ENCODE results near the gene SCO1. TPM values are rescaled to one million over a fixed set of nuclear protein-coding genes. Genes with fewer than 3 reads are reported as not detected.

Gene SCO1
- total and polyA plus RNA-seq, 5 donors from 2014 or later: 14.7 to 17.5 (median 16.0) TPM

DNA sequence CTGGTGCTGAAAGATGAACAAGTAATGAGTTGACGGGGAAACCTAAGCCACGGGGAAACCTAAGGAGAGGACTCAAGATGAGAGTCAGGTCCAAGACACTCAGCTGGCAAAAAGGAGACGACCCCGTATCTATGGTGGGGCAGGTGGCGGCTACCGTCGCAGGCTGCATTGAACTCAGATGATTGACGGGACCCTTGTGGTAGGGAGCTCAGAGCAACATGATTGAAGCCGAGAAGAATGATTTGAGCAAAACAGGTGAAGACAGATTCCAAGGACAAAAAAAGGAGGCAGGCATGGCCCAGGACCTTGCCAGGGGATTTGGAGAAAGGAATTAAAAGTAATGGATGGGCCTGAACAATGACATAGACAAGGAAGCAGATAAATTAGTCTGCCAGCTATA is 32.8 kb downstream of the SCO1 start:
- Histone ChIP-seq H3K27me3 (ENCODE audit: control insufficient read depth, insufficient read depth, low read length) (no peaks in the 10 kb centered on the region), H3K9me3 (ENCODE audit: control insufficient read depth in 2 of 2, low read length in 2 of 2) (no peaks in the 10 kb centered on the region), H3K36me3 (ENCODE audit: control insufficient read depth, insufficient read depth, low read length) (no peaks in the 10 kb centered on the region), H3K4me1 (ENCODE audit: control insufficient read depth, insufficient read depth, low read length, poor library complexity, severe bottlenecking) (no peaks in the 10 kb centered on the region), H3K27ac (ENCODE audit: insufficient read depth, low read length, poor library complexity, severe bottlenecking) (no peak overlapping the region), H3K4me3 (ENCODE audit: low read depth, low read length) (no peak overlapping the region)
- ATAC-seq (ENCODE audit: low read depth in 2 of 2) (no peak), DNase-seq (no peak)
- Mint-ChIP-seq H3K4me1 (peaks cover 0 to 5% (median 1%) of the 10 kb centered on the region in 4 donors), H3K9me3 (peaks cover 0 to 2% (median 0%) of the 10 kb centered on the region in 7 donors), H3K27ac (no peak overlapping the region), H3K4me3 (no peak overlapping the region), H3K36me3 (peaks cover 26% of the 10 kb centered on the region), H3K27me3 (peaks cover 5% of the 10 kb centered on the region)

DNA sequence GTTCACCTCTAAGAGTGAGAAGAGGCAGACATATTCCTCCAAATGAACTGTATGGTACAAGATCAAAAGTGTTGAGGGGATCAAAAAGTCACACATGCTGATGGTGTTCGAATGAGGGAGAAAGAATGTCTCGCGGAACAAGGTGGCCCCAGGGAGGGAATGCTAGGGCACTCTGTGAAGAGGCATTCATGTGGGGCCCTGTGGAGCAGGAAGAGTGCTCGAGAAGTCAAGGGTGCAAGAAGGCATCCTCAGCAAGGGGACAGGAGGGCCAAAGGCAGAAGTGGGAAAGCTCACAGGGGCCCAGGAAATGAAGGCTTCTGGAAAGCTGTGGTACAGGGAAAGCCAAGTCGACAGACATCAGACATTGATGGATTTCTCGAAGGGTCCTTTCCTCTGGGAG is 34.1 kb downstream of the SCO1 start:
- Mint-ChIP-seq H3K36me3 (peaks cover 31% of the 10 kb centered on the region), H3K27me3 (peaks cover 5% of the 10 kb centered on the region), H3K4me1 (peaks cover 0 to 5% (median 1%) of the 10 kb centered on the region in 4 donors), H3K9me3 (peaks cover 0 to 2% (median 0%) of the 10 kb centered on the region in 7 donors), H3K4me3 (no peak overlapping the region), H3K27ac (no peak overlapping the region)
- Histone ChIP-seq H3K4me1 (ENCODE audit: control insufficient read depth, insufficient read depth, low read length, poor library complexity, severe bottlenecking) (no peaks in the 10 kb centered on the region), H3K9me3 (ENCODE audit: control insufficient read depth in 2 of 2, low read length in 2 of 2) (no peaks in the 10 kb centered on the region), H3K27ac (ENCODE audit: insufficient read depth, low read length, poor library complexity, severe bottlenecking) (no peak overlapping the region), H3K36me3 (ENCODE audit: control insufficient read depth, insufficient read depth, low read length) (no peaks in the 10 kb centered on the region), H3K27me3 (ENCODE audit: control insufficient read depth, insufficient read depth, low read length) (no peaks in the 10 kb centered on the region), H3K4me3 (ENCODE audit: low read depth, low read length) (no peak overlapping the region)
- DNase-seq (no peak), ATAC-seq (ENCODE audit: low read depth in 2 of 2) (no peak)

DNA sequence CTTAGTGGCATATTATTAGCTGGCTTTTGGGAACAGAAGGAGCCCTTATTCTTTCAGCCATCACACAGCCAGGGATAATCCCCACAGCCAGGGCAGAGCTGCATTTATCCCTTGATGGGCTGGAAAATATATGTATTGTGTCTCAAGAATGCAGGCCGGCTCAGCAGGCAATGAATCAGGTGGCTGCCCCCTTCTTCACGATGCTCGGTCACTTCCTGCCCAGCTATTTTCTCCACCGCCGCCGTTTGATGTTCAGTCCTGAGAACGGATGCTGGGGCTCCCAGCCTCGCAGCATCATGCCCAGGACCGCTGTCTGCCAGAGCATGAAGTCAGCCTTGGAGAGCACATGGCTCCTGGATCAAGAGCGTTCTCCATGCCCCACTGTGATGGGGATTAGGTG is 35.9 kb downstream of the SCO1 start:
- DNase-seq: no peak
- no peak for ATAC-seq (ENCODE audit: low read depth in 2 of 2)
- peaks cover 0 to 2% (median 0%) of the 10 kb centered on the region in 7 donors for H3K9me3 Mint-ChIP-seq
- H3K36me3 Mint-ChIP-seq: peaks cover 31% of the 10 kb centered on the region
- no peak overlapping the region for H3K27ac Mint-ChIP-seq
- no peak overlapping the region for H3K27ac ChIP-seq (ENCODE audit: insufficient read depth, low read length, poor library complexity, severe bottlenecking)
- no peaks in the 10 kb centered on the region for H3K9me3 ChIP-seq (ENCODE audit: control insufficient read depth in 2 of 2, low read length in 2 of 2)
- H3K27me3 Mint-ChIP-seq: peaks cover 5% of the 10 kb centered on the region
- peaks cover 0 to 5% (median 1%) of the 10 kb centered on the region in 4 donors for H3K4me1 Mint-ChIP-seq
- no peaks in the 10 kb centered on the region for H3K36me3 ChIP-seq (ENCODE audit: control insufficient read depth, insufficient read depth, low read length)
- H3K4me1 ChIP-seq (ENCODE audit: control insufficient read depth, insufficient read depth, low read length, poor library complexity, severe bottlenecking): no peaks in the 10 kb centered on the region
- H3K27me3 ChIP-seq (ENCODE audit: control insufficient read depth, insufficient read depth, low read length): no peaks in the 10 kb centered on the region
- no peak overlapping the region for H3K4me3 Mint-ChIP-seq
- no peak overlapping the region for H3K4me3 ChIP-seq (ENCODE audit: low read depth, low read length)

DNA sequence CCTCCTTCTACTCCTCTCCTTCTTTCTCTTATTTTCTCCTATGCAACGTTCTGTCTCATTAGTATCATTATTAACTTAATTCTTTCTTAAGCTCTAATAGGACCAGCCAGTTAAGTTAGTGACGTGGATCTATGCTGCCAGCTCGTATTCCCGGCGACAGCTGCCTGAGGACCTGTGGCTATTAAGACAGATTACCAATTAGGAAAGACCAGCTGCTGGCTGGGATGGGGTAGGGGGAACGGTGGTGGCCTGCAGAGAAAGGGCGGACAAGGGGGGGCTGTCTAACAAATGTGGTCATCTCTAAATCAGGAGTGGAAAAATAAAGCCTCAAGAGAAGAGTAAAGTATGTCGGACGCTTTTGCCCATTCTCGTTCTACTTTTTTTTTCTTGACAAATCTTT is 39.5 kb downstream of the SCO1 start:
- no peak overlapping the region for H3K4me3 ChIP-seq (ENCODE audit: low read depth, low read length)
- no peak overlapping the region for H3K27ac ChIP-seq (ENCODE audit: insufficient read depth, low read length, poor library complexity, severe bottlenecking)
- Mint-ChIP-seq H3K4me3 (no peak overlapping the region), H3K27ac (no peak overlapping the region), H3K9me3 (peaks cover 0 to 2% (median 0%) of the 10 kb centered on the region in 7 donors), H3K4me1 (peaks cover 0 to 6% (median 0%) of the 10 kb centered on the region in 4 donors), H3K36me3 (peaks cover 16% of the 10 kb centered on the region), H3K27me3 (no peaks in the 10 kb centered on the region)
- DNase-seq (no peak), ATAC-seq (ENCODE audit: low read depth in 2 of 2) (no peak)
- H3K4me1 ChIP-seq (ENCODE audit: control insufficient read depth, insufficient read depth, low read length, poor library complexity, severe bottlenecking): no peaks in the 10 kb centered on the region
- H3K27me3 ChIP-seq (ENCODE audit: control insufficient read depth, insufficient read depth, low read length): no peaks in the 10 kb centered on the region
- H3K36me3 ChIP-seq (ENCODE audit: control insufficient read depth, insufficient read depth, low read length): no peaks in the 10 kb centered on the region
- no peaks in the 10 kb centered on the region for H3K9me3 ChIP-seq (ENCODE audit: control insufficient read depth in 2 of 2, low read length in 2 of 2)

DNA sequence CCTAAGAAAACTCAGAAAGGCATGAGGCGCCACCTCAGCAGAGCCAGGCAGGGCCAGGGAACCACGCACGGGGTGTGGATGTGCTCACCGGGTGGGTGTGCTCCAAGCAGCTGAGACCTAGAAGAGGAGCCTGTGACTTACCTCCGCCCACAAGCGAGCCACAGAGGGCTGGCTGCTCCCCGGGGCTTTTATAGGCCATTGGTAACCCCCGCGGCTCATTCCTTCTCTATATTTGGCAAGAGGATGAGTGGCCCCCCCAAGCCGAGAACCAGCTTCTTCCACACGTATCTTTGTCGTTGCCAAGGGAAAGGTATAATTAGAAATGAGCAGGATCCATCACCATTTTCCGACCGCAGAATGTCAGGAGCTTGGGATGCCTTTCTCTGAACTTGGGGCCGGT is 40.2 kb downstream of the SCO1 start, which contains the start of gene MYH3:
Gene MYH3 (minus strand): TSS at position 162 of the 400 bp plus-strand sequence. CDS start 2,245 bp downstream, outside the sequence.
- no peak for DNase-seq
- Histone ChIP-seq H3K4me1 (ENCODE audit: control insufficient read depth, insufficient read depth, low read length, poor library complexity, severe bottlenecking) (no peaks in the 10 kb centered on the region), H3K9me3 (ENCODE audit: control insufficient read depth in 2 of 2, low read length in 2 of 2) (no peaks in the 10 kb centered on the region), H3K36me3 (ENCODE audit: control insufficient read depth, insufficient read depth, low read length) (no peaks in the 10 kb centered on the region), H3K4me3 (ENCODE audit: low read depth, low read length) (no peak within 1 kb of the TSS), H3K27ac (ENCODE audit: insufficient read depth, low read length, poor library complexity, severe bottlenecking) (no peak within 1 kb of the TSS), H3K27me3 (ENCODE audit: control insufficient read depth, insufficient read depth, low read length) (no peaks in the 10 kb centered on the region)
- no peak within 1 kb of the TSS for H3K4me3 Mint-ChIP-seq
- no peaks in the 10 kb centered on the region for H3K27me3 Mint-ChIP-seq
- ATAC-seq (ENCODE audit: low read depth in 2 of 2): no peak
- H3K4me1 Mint-ChIP-seq: peaks cover 0 to 8% (median 0%) of the 10 kb centered on the region in 4 donors
- H3K27ac Mint-ChIP-seq: no peak within 1 kb of the TSS
- peaks cover 16% of the 10 kb centered on the region for H3K36me3 Mint-ChIP-seq
- peaks cover 0 to 2% (median 0%) of the 10 kb centered on the region in 7 donors for H3K9me3 Mint-ChIP-seq

DNA sequence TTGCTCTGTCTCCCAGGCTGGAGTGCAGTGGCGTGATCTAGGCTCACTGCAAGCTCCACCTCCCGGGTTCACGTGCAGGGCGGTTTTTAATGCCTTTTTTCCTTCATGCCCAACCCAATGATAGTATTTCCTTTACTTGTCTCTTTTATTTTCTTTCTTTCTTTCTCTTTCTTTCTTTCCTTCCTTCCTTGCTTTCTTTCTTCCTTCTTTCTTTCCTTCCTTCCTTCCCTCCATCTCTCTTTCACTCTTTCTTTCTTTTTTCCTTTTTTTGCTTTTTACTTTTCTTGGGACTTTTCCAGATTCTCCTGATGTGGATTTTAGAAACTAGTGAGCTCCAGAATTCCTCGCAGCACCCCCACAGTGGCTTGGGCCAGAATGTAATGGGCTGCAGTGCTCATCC is 43.3 kb downstream of the SCO1 start:
- peaks cover 0 to 8% (median 0%) of the 10 kb centered on the region in 4 donors for H3K4me1 Mint-ChIP-seq
- H3K27me3 Mint-ChIP-seq: no peaks in the 10 kb centered on the region
- DNase-seq: no peak
- Histone ChIP-seq H3K4me1 (ENCODE audit: control insufficient read depth, insufficient read depth, low read length, poor library complexity, severe bottlenecking) (no peaks in the 10 kb centered on the region), H3K27ac (ENCODE audit: insufficient read depth, low read length, poor library complexity, severe bottlenecking) (no peak overlapping the region), H3K36me3 (ENCODE audit: control insufficient read depth, insufficient read depth, low read length) (no peaks in the 10 kb centered on the region), H3K27me3 (ENCODE audit: control insufficient read depth, insufficient read depth, low read length) (no peaks in the 10 kb centered on the region), H3K9me3 (ENCODE audit: control insufficient read depth in 2 of 2, low read length in 2 of 2) (no peaks in the 10 kb centered on the region), H3K4me3 (ENCODE audit: low read depth, low read length) (no peak overlapping the region)
- H3K4me3 Mint-ChIP-seq: no peak overlapping the region
- H3K9me3 Mint-ChIP-seq: peaks cover 0 to 2% (median 0%) of the 10 kb centered on the region in 7 donors
- H3K27ac Mint-ChIP-seq: peak overlapping the region in 1 of 3 donors; percentile 65
- H3K36me3 Mint-ChIP-seq: peaks cover 11% of the 10 kb centered on the region
- ATAC-seq (ENCODE audit: low read depth in 2 of 2): no peak

DNA sequence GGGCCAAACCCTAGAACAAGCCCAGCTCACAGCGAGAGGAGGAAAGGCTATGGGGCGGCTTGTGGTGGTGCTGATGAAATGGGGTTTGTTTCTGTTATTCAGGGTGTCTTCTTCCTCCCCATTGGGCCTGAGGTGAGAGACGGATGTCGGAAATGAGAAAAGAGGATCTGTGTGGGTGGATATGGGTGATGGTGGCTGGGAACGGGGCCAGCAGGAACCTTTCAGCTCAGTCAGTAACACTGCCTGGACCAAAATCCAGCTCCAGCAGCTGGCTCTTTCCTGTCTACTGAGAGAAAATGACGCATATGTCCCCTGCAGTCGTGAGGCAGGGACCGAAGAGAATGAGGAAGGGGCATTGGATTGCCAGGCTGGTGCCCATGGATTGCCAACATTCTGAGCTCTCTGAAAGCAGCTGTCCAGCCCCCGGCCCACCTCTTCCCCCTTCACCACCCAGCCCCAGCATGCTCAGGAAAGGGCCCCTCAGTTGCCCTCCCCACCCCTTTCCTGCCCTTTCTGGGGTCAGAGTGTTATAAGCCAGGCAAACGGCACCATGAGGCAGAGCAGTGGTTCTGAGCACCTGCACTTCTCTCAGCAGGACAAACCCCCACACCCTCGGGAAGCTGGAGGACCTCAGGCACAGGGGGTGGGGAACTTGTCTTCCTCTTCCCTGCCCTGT is 44.2 kb downstream of the SCO1 start:
- no peak overlapping the region for H3K4me3 ChIP-seq (ENCODE audit: low read depth, low read length)
- H3K27me3 Mint-ChIP-seq: no peaks in the 10 kb centered on the region
- ATAC-seq (ENCODE audit: low read depth in 2 of 2): no peak
- DNase-seq: peak in 1 of 3 donors; percentile 16
- H3K36me3 ChIP-seq (ENCODE audit: control insufficient read depth, insufficient read depth, low read length): no peaks in the 10 kb centered on the region
- no peak overlapping the region for H3K27ac ChIP-seq (ENCODE audit: insufficient read depth, low read length, poor library complexity, severe bottlenecking)
- no peaks in the 10 kb centered on the region for H3K27me3 ChIP-seq (ENCODE audit: control insufficient read depth, insufficient read depth, low read length)
- peak overlapping the region in 1 of 3 donors; percentile 60 for H3K27ac Mint-ChIP-seq
- no peaks in the 10 kb centered on the region for H3K9me3 ChIP-seq (ENCODE audit: control insufficient read depth in 2 of 2, low read length in 2 of 2)
- H3K9me3 Mint-ChIP-seq: peaks cover 0 to 2% (median 0%) of the 10 kb centered on the region in 7 donors
- peaks cover 15% of the 10 kb centered on the region for H3K36me3 Mint-ChIP-seq
- H3K4me3 Mint-ChIP-seq: peak overlapping the region in 1 of 4 donors; percentile 72
- peaks cover 0 to 8% (median 0%) of the 10 kb centered on the region in 4 donors for H3K4me1 Mint-ChIP-seq
- H3K4me1 ChIP-seq (ENCODE audit: control insufficient read depth, insufficient read depth, low read length, poor library complexity, severe bottlenecking): no peaks in the 10 kb centered on the region

DNA sequence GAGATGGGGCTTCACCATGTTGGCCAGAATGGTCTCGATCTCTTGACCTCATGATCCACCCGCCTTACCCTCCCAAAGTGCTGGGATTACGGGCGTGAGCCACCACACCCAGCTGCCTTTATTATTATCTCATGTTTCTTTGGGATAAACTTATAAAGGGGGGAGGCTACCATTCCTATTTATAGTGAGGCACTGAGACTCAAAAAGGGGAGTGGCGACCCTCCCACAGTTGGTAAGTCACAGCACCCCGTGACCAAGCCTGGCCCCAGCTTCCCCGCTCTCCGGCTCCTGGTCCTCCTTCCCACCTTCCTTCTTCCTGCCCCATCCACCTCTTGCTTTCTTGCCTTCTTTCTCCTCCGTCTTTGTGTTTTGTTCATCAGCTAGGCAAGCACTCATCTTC is 45.4 kb downstream of the SCO1 start:
- Mint-ChIP-seq H3K4me1 (peaks cover 0 to 8% (median 0%) of the 10 kb centered on the region in 4 donors), H3K4me3 (no peak overlapping the region), H3K27ac (no peak overlapping the region), H3K9me3 (peaks cover 0 to 2% (median 0%) of the 10 kb centered on the region in 7 donors), H3K36me3 (peaks cover 20% of the 10 kb centered on the region), H3K27me3 (no peaks in the 10 kb centered on the region)
- H3K27ac ChIP-seq (ENCODE audit: insufficient read depth, low read length, poor library complexity, severe bottlenecking): no peak overlapping the region
- DNase-seq (no peak), ATAC-seq (ENCODE audit: low read depth in 2 of 2) (no peak)
- no peaks in the 10 kb centered on the region for H3K36me3 ChIP-seq (ENCODE audit: control insufficient read depth, insufficient read depth, low read length)
- H3K4me1 ChIP-seq (ENCODE audit: control insufficient read depth, insufficient read depth, low read length, poor library complexity, severe bottlenecking): no peaks in the 10 kb centered on the region
- no peaks in the 10 kb centered on the region for H3K9me3 ChIP-seq (ENCODE audit: control insufficient read depth in 2 of 2, low read length in 2 of 2)
- no peaks in the 10 kb centered on the region for H3K27me3 ChIP-seq (ENCODE audit: control insufficient read depth, insufficient read depth, low read length)
- H3K4me3 ChIP-seq (ENCODE audit: low read depth, low read length): no peak overlapping the region
